NCI-H187 (cell line): Measurements from ENCODE around the gene ZNF791.
A peak's percentile ranks its signal among the peaks of the same experiment; 100 is the strongest.
"Not testable (repeated sequence)": the region's sequence is repeated elsewhere in the genome, so short reads cannot be mapped to it uniquely, and the experiment has no call there.

Experiments
- DNase-seq, 2 experiments: peaks; one replicate each; lab custom pipeline; 2025; lab: John Stamatoyannopoulos, UW

Gene ZNF791

GRCh38 chr19:12667731-12668302, 57.1 kb downstream of the ZNF791 start:
- DNase-seq: no peak

- DNase-seq: no peak
Measured at GRCh38 chr19:12668346-12668745, 57.6 kb downstream of the ZNF791 start.

- DNase-seq: no peak
Measured at GRCh38 chr19:12668932-12669269, 58.2 kb downstream of the ZNF791 start.

GRCh38 chr19:12669270-12670158, 58.8 kb downstream of the ZNF791 start:
- DNase-seq: peak; percentile 27 to 88

GRCh38 chr19:12670159-12670928, 59.6 kb downstream of the ZNF791 start:
- DNase-seq: no peak

GRCh38 chr19:12672744-12673143, 62.0 kb downstream of the ZNF791 start:
- no peak for DNase-seq

- DNase-seq: no peak
Measured at GRCh38 chr19:12675399-12675798, 64.7 kb downstream of the ZNF791 start.

- DNase-seq: no peak
Measured at GRCh38 chr19:12675940-12676339, 65.2 kb downstream of the ZNF791 start.

- DNase-seq: peak; percentile 21 to 64
Measured at GRCh38 chr19:12676384-12676792, 65.7 kb downstream of the ZNF791 start.

- DNase-seq: no peak
Measured at GRCh38 chr19:12676928-12677327, 66.2 kb downstream of the ZNF791 start.

GRCh38 chr19:12678039-12678438, 67.3 kb downstream of the ZNF791 start:
- not testable (repeated sequence) for DNase-seq

GRCh38 chr19:12680034-12680433, 69.3 kb downstream of the ZNF791 start:
- DNase-seq: no peak

- peak; percentile 78 to 93 for DNase-seq
Measured at GRCh38 chr19:12681074-12681987, 70.6 kb downstream of the ZNF791 start, which contains the start of gene DHPS. TSS of gene DHPS (minus strand) at chr19:12681880. CDS start at chr19:12681766, 114 bp downstream.
